Suprapubic skin (tissue), 4 donors: ENCODE data around the gene DFFA. TPM values are rescaled to one million over a fixed set of nuclear protein-coding genes. Genes with fewer than 3 reads are reported as not detected.
"Not testable (repeated sequence)": the region's sequence is repeated elsewhere in the genome, so short reads cannot be mapped to it uniquely, and the experiment has no call there.

ENCODE experiments used
- DNase-seq, 2 donors: peaks; one replicate each; pipeline ENCODE4 v3.0.0-alpha.2; 2019; ENCODE audit warnings: low spot score in 2 of 2
- H3K27ac ChIP-seq: fragments of 200-600 bp; sonication (generic); one replicate; pipeline ENCODE4 v1.5.1; 2019
- H3K27me3 ChIP-seq: fragments of 200-600 bp; sonication (generic); one replicate; pipeline ENCODE4 v1.5.1; 2019
- H3K36me3 ChIP-seq: fragments of 200-600 bp; sonication (generic); one replicate; pipeline ENCODE4 v1.5.1; 2019
- H3K4me1 ChIP-seq: fragments of 200-600 bp; sonication (generic); one replicate; pipeline ENCODE4 v1.5.1; 2019
- H3K4me3 ChIP-seq: fragments of 200-600 bp; sonication (generic); one replicate; pipeline ENCODE4 v1.5.1; 2019; ENCODE audit warnings: mild to moderate bottlenecking
- H3K9me3 ChIP-seq: fragments of 200-600 bp; sonication (generic); one replicate; pipeline ENCODE4 v1.5.1; 2019
- CTCF ChIP-seq, 2 donors: fragments of 200-600 bp in 1 of 2; fragments of 450-650 bp in 1 of 2; sonication (generic) in 1 of 2; IDR thresholded peaks; one replicate each; pipeline ENCODE4 v1.5.1; 2016 to 2019; ENCODE audit warnings: antibody characterized with exemption in 2 of 2, mild to moderate bottlenecking in 1 of 2, moderate library complexity in 1 of 2
- EP300 ChIP-seq: sonication (generic); formaldehyde crosslinking; IDR thresholded peaks from one replicate; pipeline ENCODE4 v1.6.1; 2017; ENCODE audit warnings: antibody characterized with exemption
- POLR2A ChIP-seq, 2 donors: fragments of 450-650 bp; IDR thresholded peaks; one replicate each; pipeline ENCODE4 v1.6.1; 2017; ENCODE audit warnings: antibody characterized with exemption in 2 of 2, mild to moderate bottlenecking in 2 of 2, moderate library complexity in 2 of 2
- POLR2AphosphoS5 ChIP-seq, 3 donors: sonication (generic); formaldehyde crosslinking; IDR thresholded peaks; one replicate each; pipeline ENCODE4 v1.6.1; 2017; ENCODE audit warnings: antibody characterized with exemption in 3 of 3
- WGBS: methylation state at CpG from one replicate; pipeline ENCODE4 v1.1.5; 2018; 5-methylcytosine and 5-hydroxymethylcytosine counted together
- total RNA-seq, 4 donors: library from RNA; depleted of rRNA; stranded (reverse); fragments of >200 nt; gene quantifications; one replicate each; pipeline ENCODE4 v1.1.0, GENCODE V29; 2016

DFFA gene
- total RNA-seq, 4 donors from 2014 or later = 16.4 to 21.3 (median 20.2) TPM

GRCh38 chr1:10479296-10479695 lies 7.0 kb upstream of the DFFA start:
- Histone ChIP-seq H3K36me3 (no peaks in the 10 kb centered on the region), H3K4me3 (no peak overlapping the region), H3K27ac (no peak overlapping the region), H3K4me1 (peaks cover 24% of the 10 kb centered on the region), H3K9me3 (no peaks in the 10 kb centered on the region), H3K27me3 (no peaks in the 10 kb centered on the region)
- WGBS = 55% methylated on average over 8 of the region's 8 CpGs
- DNase-seq = no peak
- TF ChIP-seq CTCF (IDR thresholded peaks at IDR 0.05) = no peak
- no peak for TF ChIP-seq POLR2AphosphoS5 (IDR thresholded peaks at IDR 0.05)
- TF ChIP-seq POLR2A (IDR thresholded peaks at IDR 0.05) = no peak
- no peak for TF ChIP-seq EP300

- 3% methylated on average over 12 of the region's 13 CpGs for WGBS
Measured at GRCh38 chr1:10475510-10475909, 3.2 kb upstream of the DFFA start.

GRCh38 chr1:10474613-10475507 lies 2.5 kb upstream of the DFFA start, which contains the start of gene PEX14:
TSS of gene PEX14 (plus strand) at chr1:10474950. CDS start at chr1:10474967, 17 bp downstream.
- WGBS = 24% methylated on average over 22 of the region's 50 CpGs
- H3K4me1 ChIP-seq = peaks cover 38% of the 10 kb centered on the region
- no peaks in the 10 kb centered on the region for H3K27me3 ChIP-seq
- TF ChIP-seq EP300 (no peak), POLR2A (IDR thresholded peaks at IDR 0.05) (no peak), POLR2AphosphoS5 (IDR thresholded peaks at IDR 0.05) (peak in 1 of 3 donors; percentile 30), CTCF (IDR thresholded peaks at IDR 0.05) (no peak)
- H3K27ac ChIP-seq = peak within 1 kb of the TSS; percentile 88
- H3K4me3 ChIP-seq = peak within 1 kb of the TSS; percentile 100
- DNase-seq = peak; percentile 90 to 93
- no peaks in the 10 kb centered on the region for H3K36me3 ChIP-seq
- H3K9me3 ChIP-seq = no peaks in the 10 kb centered on the region

More at GRCh38 chr1:10475510-10475909, 3.2 kb upstream of the DFFA start:
- Histone ChIP-seq H3K27ac (peak overlapping the region; percentile 88), H3K27me3 (no peaks in the 10 kb centered on the region), H3K9me3 (no peaks in the 10 kb centered on the region), H3K36me3 (no peaks in the 10 kb centered on the region), H3K4me3 (peak overlapping the region; percentile 100), H3K4me1 (peaks cover 38% of the 10 kb centered on the region)
- TF ChIP-seq EP300 (no peak), POLR2AphosphoS5 (IDR thresholded peaks at IDR 0.05) (no peak), CTCF (IDR thresholded peaks at IDR 0.05) (no peak), POLR2A (IDR thresholded peaks at IDR 0.05) (no peak)
- no peak for DNase-seq

GRCh38 chr1:10474309-10474612 lies 1.9 kb upstream of the DFFA start:
- H3K27ac ChIP-seq, H3K27me3 ChIP-seq, DNase-seq, H3K9me3 ChIP-seq, H3K36me3 ChIP-seq: not testable (repeated sequence)
- peak overlapping the region; percentile 100 for H3K4me3 ChIP-seq
- 89% methylated on average over 10 of the region's 10 CpGs for WGBS
- peaks cover 36% of the 10 kb centered on the region for H3K4me1 ChIP-seq

GRCh38 chr1:10473145-10473765 lies 926 bp upstream of the DFFA start:
- WGBS = 89% methylated on average over 23 of the region's 23 CpGs
- no peak for TF ChIP-seq POLR2AphosphoS5 (IDR thresholded peaks at IDR 0.05)
- no peak for TF ChIP-seq EP300
- TF ChIP-seq POLR2A (IDR thresholded peaks at IDR 0.05) = no peak
- no peak for TF ChIP-seq CTCF (IDR thresholded peaks at IDR 0.05)
- peaks cover 36% of the 10 kb centered on the region for H3K4me1 ChIP-seq
- no peak overlapping the region for H3K27ac ChIP-seq
- no peaks in the 10 kb centered on the region for H3K27me3 ChIP-seq
- H3K36me3 ChIP-seq = peaks cover 10% of the 10 kb centered on the region
- no peak overlapping the region for H3K4me3 ChIP-seq
- no peaks in the 10 kb centered on the region for H3K9me3 ChIP-seq
- DNase-seq = no peak
